Activated naive CD8-positive, alpha-beta T cell treated with anti-CD3 and anti-CD28 coated beads, Interleukin-2, amount 10 ng/mL, durations not matched to agents 7 days and 5 days (primary cell): ENCODE results near the gene STX16. TPM values are rescaled to one million over a fixed set of nuclear protein-coding genes. Genes with fewer than 3 reads are reported as not detected.
"Not testable (repeated sequence)": the region's sequence is repeated elsewhere in the genome, so short reads cannot be mapped to it uniquely, and the experiment has no call there.

Experiments
- ATAC-seq: fragments of 150-1000 bp; cut with Tn5 transposase; one replicate; pipeline ENCODE4 v1.10.0; 2021; ENCODE audit warnings: low read depth, moderate library complexity
- POLR2A ChIA-PET: fragments of 350-600 bp; sonication (Branson Sonifier 250); formaldehyde crosslinking; loops from one replicate; lab custom pipeline; 2021; ENCODE audit warnings: antibody characterized with exemption; lab: Charles Lee
- DNase-seq: peaks from one replicate; pipeline ENCODE4 v3.0.0; 2021
- H3K27ac Mint-ChIP-seq: one replicate; pipeline ENCODE4 v1.8.0; 2022; ENCODE audit warnings: mild to moderate bottlenecking, mixed read lengths
- H3K27me3 Mint-ChIP-seq: one replicate; pipeline ENCODE4 v1.8.0; 2022; ENCODE audit warnings: mild to moderate bottlenecking, moderate library complexity, mixed read lengths
- H3K36me3 Mint-ChIP-seq: one replicate; pipeline ENCODE4 v1.8.0; 2021; ENCODE audit warnings: mild to moderate bottlenecking, mixed read lengths
- H3K4me1 Mint-ChIP-seq: one replicate; pipeline ENCODE4 v1.8.0; 2021; ENCODE audit warnings: mixed read lengths
- H3K4me3 Mint-ChIP-seq: one replicate; pipeline ENCODE4 v1.8.0; 2022; ENCODE audit warnings: mild to moderate bottlenecking, moderate library complexity, mixed read lengths
- H3K9me3 Mint-ChIP-seq: one replicate; pipeline ENCODE4 v1.8.0; 2021; ENCODE audit warnings: mixed read lengths
- total RNA-seq, 2 experiments: library from RNA; stranded (reverse); gene quantifications; one replicate each; pipeline ENCODE4 v1.2.3, GENCODE V29; 2021

STX16 gene
- total RNA-seq, 2 experiments from 2014 or later, result 190 to 195 TPM

DNA sequence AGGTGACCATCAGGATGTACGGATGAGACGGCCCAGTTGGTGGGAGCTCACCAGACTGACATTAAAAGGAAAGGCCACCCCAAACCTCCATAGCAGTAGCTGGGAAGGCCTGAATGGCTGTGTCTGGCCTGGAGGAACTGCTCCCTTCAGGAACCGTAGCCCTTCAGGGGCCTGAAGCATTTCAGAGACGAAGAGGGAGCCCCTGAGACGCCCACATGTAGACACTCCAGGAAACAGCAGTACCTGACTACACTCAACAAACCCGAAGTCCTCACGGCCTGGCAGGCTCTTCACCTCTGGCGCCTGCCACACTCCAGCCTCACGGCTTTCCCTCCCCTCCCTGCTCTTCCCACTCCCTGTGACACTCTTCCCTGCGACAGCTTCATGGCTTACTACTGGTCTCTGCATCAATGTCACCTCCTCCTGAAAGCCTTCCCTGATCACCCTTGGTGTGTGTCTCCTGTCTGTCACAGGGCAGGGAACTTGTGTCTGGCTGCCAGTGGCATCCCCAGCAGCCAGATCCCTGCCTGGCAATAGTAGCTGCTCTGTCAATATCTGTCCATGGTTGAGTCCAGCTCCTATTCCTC, 14.6 kb upstream of the STX16 start:
- DNase-seq (peak; percentile 24), ATAC-seq (no peak)
- Mint-ChIP-seq H3K4me1 (peaks cover 8% of the 10 kb centered on the region), H3K36me3 (no peaks in the 10 kb centered on the region), H3K4me3 (no peak overlapping the region), H3K27me3 (peaks cover 13% of the 10 kb centered on the region), H3K27ac (no peak overlapping the region), H3K9me3 (no peaks in the 10 kb centered on the region)
- POLR2A ChIA-PET, result no interaction called here

DNA sequence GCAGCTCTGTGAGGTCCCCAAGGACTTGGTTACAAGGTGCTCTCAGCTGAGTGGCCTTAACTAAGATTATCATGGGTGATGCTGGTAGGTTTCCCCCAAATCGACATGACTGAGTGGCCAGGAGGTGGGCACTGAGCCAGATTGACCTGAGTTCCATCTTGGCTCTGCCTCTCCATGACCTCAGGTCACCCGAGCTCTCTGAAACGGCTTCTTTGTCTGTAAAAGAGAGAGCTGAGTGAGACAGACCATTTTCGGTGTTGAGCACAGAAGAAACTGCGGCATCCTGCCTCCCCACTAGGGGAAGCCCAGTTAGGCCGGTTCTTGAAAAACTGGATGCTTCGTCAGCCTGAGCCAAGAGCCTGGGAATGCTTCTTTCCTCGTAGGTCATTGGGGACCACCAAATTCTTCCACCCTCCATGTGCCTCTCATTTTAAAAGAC, 14.1 kb upstream of the STX16 start:
- Mint-ChIP-seq H3K4me1 (peaks cover 8% of the 10 kb centered on the region), H3K4me3 (no peak overlapping the region), H3K9me3 (no peaks in the 10 kb centered on the region), H3K36me3 (no peaks in the 10 kb centered on the region), H3K27me3 (peaks cover 13% of the 10 kb centered on the region), H3K27ac (no peak overlapping the region)
- ATAC-seq (no peak), DNase-seq (peak; percentile 6)
- POLR2A ChIA-PET, result no interaction called here

GRCh38 chr20:58637466-58638213, 13.4 kb upstream of the STX16 start:
- Mint-ChIP-seq H3K4me1 (peaks cover 8% of the 10 kb centered on the region), H3K9me3 (no peaks in the 10 kb centered on the region), H3K36me3 (no peaks in the 10 kb centered on the region), H3K4me3 (no peak overlapping the region), H3K27me3 (peaks cover 16% of the 10 kb centered on the region), H3K27ac (no peak overlapping the region)
- DNase-seq, result peak; percentile 11
- no peak for ATAC-seq
- POLR2A ChIA-PET, result no interaction called here

- DNase-seq (peak; percentile 7), ATAC-seq (no peak)
- no peaks in the 10 kb centered on the region for H3K9me3 Mint-ChIP-seq
- no peaks in the 10 kb centered on the region for H3K36me3 Mint-ChIP-seq
- H3K27me3 Mint-ChIP-seq, result peaks cover 16% of the 10 kb centered on the region
- H3K4me1 Mint-ChIP-seq, result peaks cover 8% of the 10 kb centered on the region
- POLR2A ChIA-PET, result no interaction called here
- no peak overlapping the region for H3K4me3 Mint-ChIP-seq
- H3K27ac Mint-ChIP-seq, result no peak overlapping the region
These were observed 12.5 kb upstream of the STX16 start for GRCh38 chr20:58638467-58639181.

DNA sequence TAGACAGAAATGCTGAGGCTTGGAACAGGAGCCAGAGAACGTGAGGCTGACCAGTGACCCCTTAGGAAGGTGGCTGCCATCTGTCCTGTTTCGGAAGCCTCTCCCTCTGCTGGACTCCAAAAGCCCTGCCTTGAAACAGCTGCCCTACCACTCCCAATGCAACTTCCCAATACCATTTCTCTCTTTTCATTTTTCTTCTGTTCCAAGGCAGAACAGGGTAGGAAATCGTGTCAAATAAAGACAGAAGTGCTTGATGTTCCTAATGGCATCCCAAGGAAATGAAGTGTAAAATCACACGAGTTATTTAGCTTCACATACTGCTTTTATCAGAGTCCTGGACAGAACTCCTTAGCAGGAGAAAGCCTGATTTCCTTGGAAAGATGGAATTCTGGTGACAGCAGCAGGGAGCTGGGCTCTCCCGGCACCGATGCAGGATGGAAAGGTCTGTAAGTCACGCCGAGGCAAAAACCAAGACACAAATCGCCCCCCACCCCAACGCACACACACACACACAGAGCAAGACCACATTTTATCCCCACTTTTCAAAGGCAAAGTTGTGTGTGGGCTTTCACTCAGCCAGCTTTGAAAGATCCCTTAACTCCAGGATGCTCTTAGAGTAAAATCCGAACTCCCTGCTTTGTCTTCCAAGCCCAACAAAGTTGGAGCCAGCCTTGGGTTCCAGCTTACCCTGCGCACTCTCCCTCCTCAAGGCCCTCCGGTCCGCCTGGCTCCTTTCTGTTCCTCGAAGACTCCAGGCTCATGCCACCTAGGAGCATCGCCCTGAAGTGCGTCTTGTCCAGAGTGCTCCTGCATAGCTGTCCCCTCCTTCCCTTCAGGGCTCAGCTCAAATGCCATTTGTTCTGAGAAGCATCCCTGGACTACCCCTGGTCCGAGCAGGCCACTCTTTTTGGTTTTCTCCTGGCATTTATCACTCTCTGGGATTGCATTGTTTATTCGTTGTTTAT, 11.6 kb upstream of the STX16 start:
- DNase-seq (peak; percentile 10), ATAC-seq (no peak)
- no peak overlapping the region for H3K27ac Mint-ChIP-seq
- H3K4me1 Mint-ChIP-seq, result peaks cover 4% of the 10 kb centered on the region
- peaks cover 16% of the 10 kb centered on the region for H3K27me3 Mint-ChIP-seq
- H3K36me3 Mint-ChIP-seq, result no peaks in the 10 kb centered on the region
- no peak overlapping the region for H3K4me3 Mint-ChIP-seq
- POLR2A ChIA-PET, result no interaction called here
- no peaks in the 10 kb centered on the region for H3K9me3 Mint-ChIP-seq

DNA sequence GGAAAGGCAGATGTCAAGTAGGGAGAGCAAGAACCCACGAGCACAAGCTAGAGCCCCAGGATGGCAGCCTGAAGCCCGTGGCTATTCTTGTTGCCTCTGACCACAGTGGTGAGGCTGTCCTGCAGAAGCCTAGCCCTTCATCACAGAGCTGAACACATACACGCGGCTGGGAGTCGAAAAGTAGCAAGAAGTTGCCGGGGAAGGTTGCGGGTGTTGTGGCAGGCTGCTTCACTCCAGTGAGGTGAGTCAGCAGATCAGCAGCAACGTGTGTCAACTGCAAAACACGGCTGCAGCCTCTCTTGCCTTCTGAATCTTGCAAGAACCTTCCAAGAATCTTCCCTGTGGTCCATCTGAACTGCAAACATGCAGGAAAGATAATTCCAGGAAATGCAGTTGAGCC, 10.6 kb upstream of the STX16 start:
- Mint-ChIP-seq H3K9me3 (no peaks in the 10 kb centered on the region), H3K27ac (no peak overlapping the region)
- POLR2A ChIA-PET, result no interaction called here

GRCh38 chr20:58642441-58642840, 8.6 kb upstream of the STX16 start:
- Mint-ChIP-seq H3K27me3 (peaks cover 20% of the 10 kb centered on the region), H3K36me3 (no peaks in the 10 kb centered on the region), H3K9me3 (no peaks in the 10 kb centered on the region), H3K27ac (no peak overlapping the region), H3K4me3 (no peak overlapping the region), H3K4me1 (no peaks in the 10 kb centered on the region)
- no peak for ATAC-seq
- DNase-seq, result no peak
- POLR2A ChIA-PET, result interaction anchor here (0.6 to 0.9 kb wide), 2 partner anchors 9 to 584 kb away, joined by 3 to 4 read pairs; partner anchors contain the start of gene STX16

More for the DNA sequence above, 10.6 kb upstream of the STX16 start:
- H3K4me1 Mint-ChIP-seq, result peaks cover 1% of the 10 kb centered on the region
- H3K36me3 Mint-ChIP-seq, result no peaks in the 10 kb centered on the region
- peaks cover 16% of the 10 kb centered on the region for H3K27me3 Mint-ChIP-seq
- H3K4me3 Mint-ChIP-seq, result no peak overlapping the region
- ATAC-seq, result no peak
- DNase-seq, result peak; percentile 14

DNA sequence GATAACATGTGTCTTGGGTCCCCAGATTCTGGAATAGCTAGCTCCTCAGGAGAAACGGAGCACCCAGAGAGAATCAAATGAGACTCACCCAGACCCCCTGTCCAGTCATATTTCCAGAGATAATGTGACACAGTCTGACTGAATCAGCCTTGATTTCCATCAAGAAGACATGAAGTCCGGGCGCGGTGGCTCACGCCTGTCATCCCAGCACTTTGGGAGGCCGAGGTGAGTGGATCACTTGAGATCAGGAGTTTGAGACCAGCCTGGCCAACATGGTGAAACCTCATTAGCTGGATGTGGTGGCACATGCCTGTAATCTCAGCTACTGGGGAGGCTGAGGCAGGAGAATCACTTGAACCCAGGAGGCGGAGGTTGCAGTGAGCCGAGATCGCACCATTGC, 8.2 kb upstream of the STX16 start:
- not testable (repeated sequence) for H3K9me3 Mint-ChIP-seq, H3K27ac Mint-ChIP-seq, H3K36me3 Mint-ChIP-seq, H3K4me1 Mint-ChIP-seq, H3K4me3 Mint-ChIP-seq, ATAC-seq
- peaks cover 20% of the 10 kb centered on the region for H3K27me3 Mint-ChIP-seq
- DNase-seq, result peak; percentile 15
- POLR2A ChIA-PET, result interaction anchor here (0.9 kb wide), 1 partner anchor 8 kb away, joined by 4 read pairs; the partner anchor contains the start of gene STX16

DNA sequence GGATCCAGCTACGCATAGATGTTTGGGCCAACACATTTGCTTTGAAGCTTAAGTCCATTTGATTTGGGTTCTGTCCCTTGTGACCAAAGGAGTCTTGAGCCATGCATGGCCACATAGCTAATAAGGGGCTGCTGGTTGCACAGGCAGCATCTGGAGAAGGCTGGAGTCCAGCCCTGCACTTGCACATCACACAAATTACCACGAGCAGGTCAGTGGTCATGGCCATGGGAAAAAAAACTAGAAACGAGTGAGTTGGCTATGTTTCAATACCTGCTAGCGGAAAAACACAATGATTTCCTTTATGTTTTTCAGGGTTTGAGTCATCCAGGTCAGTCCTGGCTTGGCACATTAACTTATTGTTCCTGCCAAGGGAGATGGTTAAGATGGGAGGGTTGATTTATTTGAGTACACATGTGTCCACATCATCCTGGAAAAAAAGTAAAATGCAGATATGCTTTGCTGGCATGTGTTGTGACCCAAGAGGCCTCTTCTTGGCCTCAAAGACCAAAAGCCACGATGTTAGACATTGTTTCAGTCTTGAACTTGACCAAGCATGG, 5.6 kb upstream of the STX16 start:
- Mint-ChIP-seq H3K4me3 (no peak overlapping the region), H3K27me3 (peaks cover 8% of the 10 kb centered on the region), H3K27ac (no peak overlapping the region), H3K9me3 (no peaks in the 10 kb centered on the region), H3K4me1 (peaks cover 3% of the 10 kb centered on the region), H3K36me3 (no peaks in the 10 kb centered on the region)
- POLR2A ChIA-PET, result no interaction called here
- no peak for ATAC-seq
- DNase-seq, result peak; percentile 5

DNA sequence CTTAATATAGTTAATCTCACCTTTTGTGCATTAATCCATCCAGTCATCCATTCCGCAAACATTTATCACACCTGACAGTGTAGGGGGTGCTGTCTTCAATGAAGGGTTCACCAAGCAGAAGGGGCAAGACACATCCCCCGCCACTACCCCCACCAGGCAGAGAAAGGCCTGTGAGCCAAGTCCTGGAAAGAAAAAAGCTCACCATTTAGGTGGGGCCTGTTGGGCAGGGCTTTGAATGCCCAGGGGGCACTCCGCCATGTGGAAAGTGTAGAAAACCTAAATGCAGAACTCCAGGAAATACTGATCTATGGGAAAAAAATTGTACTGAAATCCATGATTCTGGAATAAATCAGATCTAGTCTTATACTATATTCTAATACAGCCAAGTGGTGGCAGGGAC, 4.8 kb upstream of the STX16 start:
- no peak overlapping the region for H3K4me3 Mint-ChIP-seq
- peaks cover 2% of the 10 kb centered on the region for H3K36me3 Mint-ChIP-seq
- POLR2A ChIA-PET, result no interaction called here
- H3K4me1 Mint-ChIP-seq, result peaks cover 3% of the 10 kb centered on the region
- no peak overlapping the region for H3K27ac Mint-ChIP-seq
- ATAC-seq, result no peak
- no peak for DNase-seq
- no peaks in the 10 kb centered on the region for H3K9me3 Mint-ChIP-seq
- H3K27me3 Mint-ChIP-seq, result peaks cover 7% of the 10 kb centered on the region

GRCh38 chr20:58646703-58647102, 4.4 kb upstream of the STX16 start:
- POLR2A ChIA-PET, result no interaction called here
- ATAC-seq (no peak), DNase-seq (peak; percentile 13)
- Mint-ChIP-seq H3K27me3 (peaks cover 7% of the 10 kb centered on the region), H3K27ac (no peak overlapping the region), H3K4me3 (peak overlapping the region; percentile 10), H3K9me3 (no peaks in the 10 kb centered on the region), H3K36me3 (peaks cover 6% of the 10 kb centered on the region), H3K4me1 (peaks cover 3% of the 10 kb centered on the region)

- Mint-ChIP-seq H3K27ac (no peak overlapping the region), H3K36me3 (peaks cover 9% of the 10 kb centered on the region), H3K27me3 (peaks cover 5% of the 10 kb centered on the region), H3K4me1 (peaks cover 3% of the 10 kb centered on the region), H3K9me3 (no peaks in the 10 kb centered on the region), H3K4me3 (no peak overlapping the region)
- POLR2A ChIA-PET, result interaction anchor here (0.6 kb wide), 1 partner anchor 247 kb away, joined by 3 read pairs; no protein-coding TSS in a partner anchor
- DNase-seq (peak; percentile 16), ATAC-seq (no peak)
These were observed 3.8 kb upstream of the STX16 start for GRCh38 chr20:58647162-58647795.
